ENCODE measurements around the gene B4GALT5.

DNA sequence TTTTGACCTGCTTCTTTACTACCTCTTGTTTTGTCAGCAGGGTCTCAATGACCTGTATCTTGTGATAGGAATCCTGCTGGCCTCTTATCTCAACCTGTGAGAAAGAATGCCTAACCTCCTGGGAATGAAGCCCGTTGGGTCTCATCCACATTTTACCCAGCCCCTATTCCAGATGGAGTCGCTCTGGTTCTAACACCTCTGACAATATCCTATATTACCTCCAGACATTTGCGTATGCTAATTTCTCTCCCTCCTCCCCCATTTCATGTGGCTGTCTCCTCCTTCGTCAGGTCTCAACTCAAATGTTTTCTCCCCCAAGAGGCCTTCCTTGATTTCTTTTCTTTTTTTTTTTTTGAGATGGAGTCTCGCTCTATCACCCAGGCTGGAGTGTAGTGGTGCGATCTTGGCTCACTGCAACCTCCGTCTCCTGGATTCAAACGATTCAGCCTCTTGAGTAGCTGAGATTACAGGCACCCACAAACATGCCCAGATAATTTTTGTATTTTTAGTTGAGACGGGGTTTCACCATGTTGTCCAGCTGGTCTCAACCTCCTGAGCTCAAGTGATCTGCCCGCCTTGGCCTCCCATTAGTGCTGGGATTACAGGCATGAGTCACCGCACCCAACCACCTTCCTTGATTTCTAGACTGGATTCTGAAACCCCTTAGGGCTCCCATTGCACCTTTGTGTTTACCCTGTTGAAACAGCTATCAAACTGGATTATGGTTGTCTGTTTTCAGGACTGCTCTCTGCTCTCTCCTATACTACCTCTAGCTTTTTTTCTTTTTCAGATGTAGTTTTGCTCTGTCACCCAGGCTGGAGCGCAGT lies 49.5 kb upstream of the B4GALT5 start:
- TF ChIP-seq, protein P1, sequence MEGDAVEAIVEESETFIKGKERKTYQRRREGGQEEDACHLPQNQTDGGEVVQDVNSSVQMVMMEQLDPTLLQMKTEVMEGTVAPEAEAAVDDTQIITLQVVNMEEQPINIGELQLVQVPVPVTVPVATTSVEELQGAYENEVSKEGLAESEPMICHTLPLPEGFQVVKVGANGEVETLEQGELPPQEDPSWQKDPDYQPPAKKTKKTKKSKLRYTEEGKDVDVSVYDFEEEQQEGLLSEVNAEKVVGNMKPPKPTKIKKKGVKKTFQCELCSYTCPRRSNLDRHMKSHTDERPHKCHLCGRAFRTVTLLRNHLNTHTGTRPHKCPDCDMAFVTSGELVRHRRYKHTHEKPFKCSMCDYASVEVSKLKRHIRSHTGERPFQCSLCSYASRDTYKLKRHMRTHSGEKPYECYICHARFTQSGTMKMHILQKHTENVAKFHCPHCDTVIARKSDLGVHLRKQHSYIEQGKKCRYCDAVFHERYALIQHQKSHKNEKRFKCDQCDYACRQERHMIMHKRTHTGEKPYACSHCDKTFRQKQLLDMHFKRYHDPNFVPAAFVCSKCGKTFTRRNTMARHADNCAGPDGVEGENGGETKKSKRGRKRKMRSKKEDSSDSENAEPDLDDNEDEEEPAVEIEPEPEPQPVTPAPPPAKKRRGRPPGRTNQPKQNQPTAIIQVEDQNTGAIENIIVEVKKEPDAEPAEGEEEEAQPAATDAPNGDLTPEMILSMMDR (conservative IDR thresholded peaks at IDR 0.05 in 1 of 2, IDR thresholded peaks at IDR 0.05 in 1 of 2; ENCODE audit: extremely low read depth in 1 of 2, insufficient read depth in 1 of 2, low read depth in 1 of 2, low read length in 2 of 2): no peak
- no peak for TF ChIP-seq EZH2 (IDR thresholded peaks at IDR 0.05; ENCODE audit: borderline replicate concordance, low read length)
